ENCODE data around the gene PHLDA2. TPM values are rescaled to one million over a fixed set of nuclear protein-coding genes. Genes with fewer than 3 reads are reported as not detected.

The PHLDA2 gene
- total and polyA plus RNA-seq, 2 donors (not counting 3 experiments of a cell fraction or from before 2014, with no cell fraction given), result 38.5 to 44.5 TPM

- no peaks in the 10 kb centered on the region for H3K9me3 ChIP-seq (replicated peaks; ENCODE audit: control insufficient read depth, insufficient read depth, low read length)
- dilution Hi-C loops (cut with MboI; ENCODE audit: extremely low pct_ligation_motif_present, low sequenced_read_pairs), result no loop called here
- CTCF ChIA-PET, result interaction anchor here (1.1 to 1.9 kb wide), 3 partner anchors 12 to 411 kb away, joined by 3 to 13 read pairs (median 5); no protein-coding TSS in a partner anchor
- H3K4me1 ChIP-seq (ENCODE audit: control insufficient read depth, extremely low read depth, insufficient read depth, low read length), result peaks cover 11% of the 10 kb centered on the region
- no peak for FAIRE-seq
- H3K79me2 ChIP-seq (ENCODE audit: control insufficient read depth, insufficient read depth, low read length), result peaks cover 9% of the 10 kb centered on the region
- BruUV-seq (replicated peaks), result TSS peak; percentile 30
- DNase-seq (ENCODE audit: low read depth, low spot score), result no peak
- H3K9ac ChIP-seq (replicated peaks; ENCODE audit: extremely low read depth, insufficient read depth, low read length), result no peak overlapping the region
- H3K27me3 ChIP-seq (ENCODE audit: control insufficient read depth in 2 of 2, insufficient read depth in 2 of 2, low read length in 2 of 2), result no peaks in the 10 kb centered on the region
- no peak overlapping the region for H3K4me3 ChIP-seq (replicated peaks in 1 of 3; ENCODE audit: insufficient read depth in 1 of 3, low read depth in 1 of 3, low read length in 3 of 3)
- peaks cover 15 to 31% of the 10 kb centered on the region in 2 experiments for H3K36me3 ChIP-seq (ENCODE audit: control insufficient read depth in 2 of 2, extremely low read depth in 1 of 2, insufficient read depth in 2 of 2, low read length in 2 of 2)
- no peak overlapping the region for H2AFZ ChIP-seq (ENCODE audit: low read depth, low read length)
- H3K9me1 ChIP-seq (replicated peaks; ENCODE audit: control insufficient read depth, extremely low read depth, insufficient read depth, low read length), result no peaks in the 10 kb centered on the region
- no peaks in the 10 kb centered on the region for H4K20me1 ChIP-seq (replicated peaks; ENCODE audit: control insufficient read depth, extremely low read depth, insufficient read depth, low read length)
- intact Hi-C loops (cut with micrococcal nuclease), result no loop called here
- TF ChIP-seq FOS (IDR thresholded peaks at IDR 0.05; ENCODE audit: borderline replicate concordance, insufficient read depth, low read length) (no peak), GATA2 (IDR thresholded peaks at IDR 0.05; ENCODE audit: insufficient read depth, insufficient read length, low read depth, low read length) (no peak), MYC (IDR thresholded peaks at IDR 0.05; ENCODE audit: low read depth, low read length) (no peak), CTCF (IDR thresholded peaks at IDR 0.05; ENCODE audit: extremely low read depth in 1 of 2, insufficient read depth in 1 of 2, low read depth in 1 of 2, low read length in 2 of 2) (no peak), POLR2A (IDR thresholded peaks at IDR 0.05; ENCODE audit: low read depth, low read length) (no peak), EZH2 (IDR thresholded peaks at IDR 0.05; ENCODE audit: borderline replicate concordance, low read depth, low read length, severe bottlenecking) (no peak), JUN (IDR thresholded peaks at IDR 0.05; ENCODE audit: borderline replicate concordance, insufficient read depth, insufficient read length, low read depth) (no peak), MAX (IDR thresholded peaks at IDR 0.05; ENCODE audit: insufficient read depth, insufficient read length) (no peak), POLR2AphosphoS5 (IDR thresholded peaks at IDR 0.05; ENCODE audit: insufficient read depth, low read depth, low read length) (no peak)
- H3K27ac ChIP-seq (ENCODE audit: insufficient read depth, low read depth, low read length), result no peak overlapping the region
- no peak overlapping the region for H3K4me2 ChIP-seq (ENCODE audit: insufficient read depth, low read length)
- POLR2A ChIA-PET, result interaction anchor here (1.8 kb wide), 1 partner anchor 11 kb away, joined by 4 read pairs; no protein-coding TSS in a partner anchor
Measured at GRCh38 chr11:2944530-2944929, 15.3 kb upstream of the PHLDA2 start.

All from endothelial cell of umbilical vein (primary cell).